Measurements from ENCODE around the gene FAM50B.

- no peak for TF ChIP-seq JUNB (IDR thresholded peaks at IDR 0.05)
- TF ChIP-seq, protein P1, sequence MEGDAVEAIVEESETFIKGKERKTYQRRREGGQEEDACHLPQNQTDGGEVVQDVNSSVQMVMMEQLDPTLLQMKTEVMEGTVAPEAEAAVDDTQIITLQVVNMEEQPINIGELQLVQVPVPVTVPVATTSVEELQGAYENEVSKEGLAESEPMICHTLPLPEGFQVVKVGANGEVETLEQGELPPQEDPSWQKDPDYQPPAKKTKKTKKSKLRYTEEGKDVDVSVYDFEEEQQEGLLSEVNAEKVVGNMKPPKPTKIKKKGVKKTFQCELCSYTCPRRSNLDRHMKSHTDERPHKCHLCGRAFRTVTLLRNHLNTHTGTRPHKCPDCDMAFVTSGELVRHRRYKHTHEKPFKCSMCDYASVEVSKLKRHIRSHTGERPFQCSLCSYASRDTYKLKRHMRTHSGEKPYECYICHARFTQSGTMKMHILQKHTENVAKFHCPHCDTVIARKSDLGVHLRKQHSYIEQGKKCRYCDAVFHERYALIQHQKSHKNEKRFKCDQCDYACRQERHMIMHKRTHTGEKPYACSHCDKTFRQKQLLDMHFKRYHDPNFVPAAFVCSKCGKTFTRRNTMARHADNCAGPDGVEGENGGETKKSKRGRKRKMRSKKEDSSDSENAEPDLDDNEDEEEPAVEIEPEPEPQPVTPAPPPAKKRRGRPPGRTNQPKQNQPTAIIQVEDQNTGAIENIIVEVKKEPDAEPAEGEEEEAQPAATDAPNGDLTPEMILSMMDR (IDR thresholded peaks at IDR 0.05 in 2 of 3, conservative IDR thresholded peaks at IDR 0.05 in 1 of 3; ENCODE audit: control insufficient read depth in 2 of 3, extremely low read depth in 1 of 3, insufficient read depth in 1 of 3, low read depth in 3 of 3, low read length in 3 of 3) = no peak
- TF ChIP-seq, protein P2, sequence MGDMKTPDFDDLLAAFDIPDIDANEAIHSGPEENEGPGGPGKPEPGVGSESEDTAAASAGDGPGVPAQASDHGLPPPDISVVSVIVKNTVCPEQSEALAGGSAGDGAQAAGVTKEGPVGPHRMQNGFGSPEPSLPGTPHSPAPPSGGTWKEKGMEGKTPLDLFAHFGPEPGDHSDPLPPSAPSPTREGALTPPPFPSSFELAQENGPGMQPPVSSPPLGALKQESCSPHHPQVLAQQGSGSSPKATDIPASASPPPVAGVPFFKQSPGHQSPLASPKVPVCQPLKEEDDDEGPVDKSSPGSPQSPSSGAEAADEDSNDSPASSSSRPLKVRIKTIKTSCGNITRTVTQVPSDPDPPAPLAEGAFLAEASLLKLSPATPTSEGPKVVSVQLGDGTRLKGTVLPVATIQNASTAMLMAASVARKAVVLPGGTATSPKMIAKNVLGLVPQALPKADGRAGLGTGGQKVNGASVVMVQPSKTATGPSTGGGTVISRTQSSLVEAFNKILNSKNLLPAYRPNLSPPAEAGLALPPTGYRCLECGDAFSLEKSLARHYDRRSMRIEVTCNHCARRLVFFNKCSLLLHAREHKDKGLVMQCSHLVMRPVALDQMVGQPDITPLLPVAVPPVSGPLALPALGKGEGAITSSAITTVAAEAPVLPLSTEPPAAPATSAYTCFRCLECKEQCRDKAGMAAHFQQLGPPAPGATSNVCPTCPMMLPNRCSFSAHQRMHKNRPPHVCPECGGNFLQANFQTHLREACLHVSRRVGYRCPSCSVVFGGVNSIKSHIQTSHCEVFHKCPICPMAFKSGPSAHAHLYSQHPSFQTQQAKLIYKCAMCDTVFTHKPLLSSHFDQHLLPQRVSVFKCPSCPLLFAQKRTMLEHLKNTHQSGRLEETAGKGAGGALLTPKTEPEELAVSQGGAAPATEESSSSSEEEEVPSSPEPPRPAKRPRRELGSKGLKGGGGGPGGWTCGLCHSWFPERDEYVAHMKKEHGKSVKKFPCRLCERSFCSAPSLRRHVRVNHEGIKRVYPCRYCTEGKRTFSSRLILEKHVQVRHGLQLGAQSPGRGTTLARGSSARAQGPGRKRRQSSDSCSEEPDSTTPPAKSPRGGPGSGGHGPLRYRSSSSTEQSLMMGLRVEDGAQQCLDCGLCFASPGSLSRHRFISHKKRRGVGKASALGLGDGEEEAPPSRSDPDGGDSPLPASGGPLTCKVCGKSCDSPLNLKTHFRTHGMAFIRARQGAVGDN (IDR thresholded peaks at IDR 0.05) = no peak
- no peak for TF ChIP-seq POLR2A (IDR thresholded peaks at IDR 0.05; ENCODE audit: low read depth, low read length)
- TF ChIP-seq EP300 (IDR thresholded peaks at IDR 0.05; ENCODE audit: borderline replicate concordance in 1 of 2, control insufficient read depth in 1 of 2, low read depth in 2 of 2, low read length in 2 of 2) = no peak
- no peak for TF ChIP-seq POLR2AphosphoS5 (IDR thresholded peaks at IDR 0.05; ENCODE audit: low read length)
- TF ChIP-seq GABPA (IDR thresholded peaks at IDR 0.05; ENCODE audit: low read depth) = no peak
- no peak for TF ChIP-seq RAD21 (IDR thresholded peaks at IDR 0.05; ENCODE audit: insufficient read depth, low read depth, low read length)
- no peak for TF ChIP-seq ZBTB33 (IDR thresholded peaks at IDR 0.05)
- TF ChIP-seq USF1 (IDR thresholded peaks at IDR 0.05; ENCODE audit: borderline replicate concordance, extremely low read length, insufficient read depth, low read depth, low read length) = no peak
- TF ChIP-seq LARP7 (IDR thresholded peaks at IDR 0.05) = no peak
- TF ChIP-seq, protein P3, sequence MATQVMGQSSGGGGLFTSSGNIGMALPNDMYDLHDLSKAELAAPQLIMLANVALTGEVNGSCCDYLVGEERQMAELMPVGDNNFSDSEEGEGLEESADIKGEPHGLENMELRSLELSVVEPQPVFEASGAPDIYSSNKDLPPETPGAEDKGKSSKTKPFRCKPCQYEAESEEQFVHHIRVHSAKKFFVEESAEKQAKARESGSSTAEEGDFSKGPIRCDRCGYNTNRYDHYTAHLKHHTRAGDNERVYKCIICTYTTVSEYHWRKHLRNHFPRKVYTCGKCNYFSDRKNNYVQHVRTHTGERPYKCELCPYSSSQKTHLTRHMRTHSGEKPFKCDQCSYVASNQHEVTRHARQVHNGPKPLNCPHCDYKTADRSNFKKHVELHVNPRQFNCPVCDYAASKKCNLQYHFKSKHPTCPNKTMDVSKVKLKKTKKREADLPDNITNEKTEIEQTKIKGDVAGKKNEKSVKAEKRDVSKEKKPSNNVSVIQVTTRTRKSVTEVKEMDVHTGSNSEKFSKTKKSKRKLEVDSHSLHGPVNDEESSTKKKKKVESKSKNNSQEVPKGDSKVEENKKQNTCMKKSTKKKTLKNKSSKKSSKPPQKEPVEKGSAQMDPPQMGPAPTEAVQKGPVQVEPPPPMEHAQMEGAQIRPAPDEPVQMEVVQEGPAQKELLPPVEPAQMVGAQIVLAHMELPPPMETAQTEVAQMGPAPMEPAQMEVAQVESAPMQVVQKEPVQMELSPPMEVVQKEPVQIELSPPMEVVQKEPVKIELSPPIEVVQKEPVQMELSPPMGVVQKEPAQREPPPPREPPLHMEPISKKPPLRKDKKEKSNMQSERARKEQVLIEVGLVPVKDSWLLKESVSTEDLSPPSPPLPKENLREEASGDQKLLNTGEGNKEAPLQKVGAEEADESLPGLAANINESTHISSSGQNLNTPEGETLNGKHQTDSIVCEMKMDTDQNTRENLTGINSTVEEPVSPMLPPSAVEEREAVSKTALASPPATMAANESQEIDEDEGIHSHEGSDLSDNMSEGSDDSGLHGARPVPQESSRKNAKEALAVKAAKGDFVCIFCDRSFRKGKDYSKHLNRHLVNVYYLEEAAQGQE (IDR thresholded peaks at IDR 0.05; ENCODE audit: low read depth, low read length) = no peak
- TF ChIP-seq, protein P4, sequence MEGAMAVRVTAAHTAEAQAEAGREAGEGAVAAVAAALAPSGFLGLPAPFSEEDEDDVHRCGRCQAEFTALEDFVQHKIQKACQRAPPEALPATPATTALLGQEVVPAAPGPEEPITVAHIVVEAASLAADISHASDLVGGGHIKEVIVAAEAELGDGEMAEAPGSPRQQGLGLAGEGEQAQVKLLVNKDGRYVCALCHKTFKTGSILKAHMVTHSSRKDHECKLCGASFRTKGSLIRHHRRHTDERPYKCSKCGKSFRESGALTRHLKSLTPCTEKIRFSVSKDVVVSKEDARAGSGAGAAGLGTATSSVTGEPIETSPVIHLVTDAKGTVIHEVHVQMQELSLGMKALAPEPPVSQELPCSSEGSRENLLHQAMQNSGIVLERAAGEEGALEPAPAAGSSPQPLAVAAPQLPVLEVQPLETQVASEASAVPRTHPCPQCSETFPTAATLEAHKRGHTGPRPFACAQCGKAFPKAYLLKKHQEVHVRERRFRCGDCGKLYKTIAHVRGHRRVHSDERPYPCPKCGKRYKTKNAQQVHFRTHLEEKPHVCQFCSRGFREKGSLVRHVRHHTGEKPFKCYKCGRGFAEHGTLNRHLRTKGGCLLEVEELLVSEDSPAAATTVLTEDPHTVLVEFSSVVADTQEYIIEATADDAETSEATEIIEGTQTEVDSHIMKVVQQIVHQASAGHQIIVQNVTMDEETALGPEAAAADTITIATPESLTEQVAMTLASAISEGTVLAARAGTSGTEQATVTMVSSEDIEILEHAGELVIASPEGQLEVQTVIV (IDR thresholded peaks at IDR 0.05; ENCODE audit: borderline replicate concordance, partially characterized antibody) = no peak
- no peak for TF ChIP-seq HDAC2 (IDR thresholded peaks at IDR 0.05)
Measured at GRCh38 chr6:3875486-3875885, 26.3 kb downstream of the FAM50B start.

Data from GM12878 (cell line).